Gastrocnemius medialis (tissue), 4 donors: Measurements from ENCODE around the gene DNAJC18.

Experiments used
- CTCF ChIP-seq, 5 experiments: fragments of 450-650 bp in 3 of 5; fragments of 200-600 bp in 2 of 5; sonication (generic) in 2 of 5; IDR thresholded peaks in 4 of 5; conservative IDR thresholded peaks in 1 of 5; 1 replicate in 4 of 5; 2 replicates in 1 of 5; pipeline ENCODE4 v1.5.1; 2016 to 2019; ENCODE audit warnings: antibody characterized with exemption in 5 of 5, mild to moderate bottlenecking in 3 of 5, moderate library complexity in 3 of 5
- POLR2A ChIP-seq, 2 donors: fragments of 450-650 bp; IDR thresholded peaks; one replicate each; pipeline ENCODE4 v1.6.1; 2017; ENCODE audit warnings: antibody characterized with exemption in 2 of 2, mild to moderate bottlenecking in 2 of 2, moderate library complexity in 2 of 2

DNA sequence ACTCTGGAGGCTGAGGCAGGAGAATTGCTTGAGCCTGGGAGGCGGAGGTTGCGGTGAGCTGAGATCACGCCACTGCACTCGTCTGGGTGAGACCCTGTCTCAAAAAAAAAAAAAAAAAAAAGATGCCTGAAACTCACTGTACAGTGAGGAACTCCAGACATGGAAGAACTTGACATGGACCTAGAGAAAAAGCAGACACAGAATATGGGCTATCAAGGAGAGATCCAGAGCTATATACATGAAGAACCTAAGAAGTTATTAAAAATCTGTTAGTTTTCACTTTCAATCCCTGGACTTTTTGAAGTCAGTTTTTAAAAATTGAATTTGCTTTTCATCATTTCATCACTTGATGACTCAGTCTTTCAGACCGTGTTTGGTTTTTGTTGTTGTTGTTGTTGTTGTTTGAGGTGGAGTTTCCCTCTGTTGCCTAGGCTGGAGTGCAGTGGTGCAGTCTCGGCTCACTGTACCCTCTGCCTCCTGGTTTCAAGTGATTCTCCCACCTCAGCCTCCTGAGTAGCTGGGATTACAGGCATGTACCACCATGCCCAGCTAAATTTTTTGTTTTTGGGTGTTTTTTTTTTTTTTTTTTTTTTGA lies 77.4 kb downstream of the DNAJC18 start:
- TF ChIP-seq CTCF (IDR thresholded peaks at IDR 0.05 in 4 of 5, conservative IDR thresholded peaks at IDR 0.05 in 1 of 5) = no peak
- no peak for TF ChIP-seq POLR2A (IDR thresholded peaks at IDR 0.05)
